ENCODE results near the gene AJAP1. TPM values are rescaled to one million over a fixed set of nuclear protein-coding genes. Genes with fewer than 3 reads are reported as not detected.

Gene AJAP1
- total and polyA plus RNA-seq, 12 donors, result 0.07 to 2.2 (median 0.44) TPM

GRCh38 chr1:4762146-4762545 is 107.7 kb downstream of the AJAP1 start:
- Histone ChIP-seq H3K36me3 (replicated peaks in 1 of 2) (no peaks in the 10 kb centered on the region), H3K27ac (no peak overlapping the region), H3K27me3 (no peaks in the 10 kb centered on the region), H3K4me1 (replicated peaks in 1 of 2) (no peaks in the 10 kb centered on the region), H3K4me3 (no peak overlapping the region), H3K9me3 (replicated peaks in 1 of 3) (no peaks in the 10 kb centered on the region)
- intact Hi-C loops (cut with DNase I), result no loop called here
- 73 to 80% (median 77%) methylated on average over 7 of the region's 7 CpGs for WGBS, 4 donors
- DNase-seq, result no peak
- no peak for TF ChIP-seq CTCF (IDR thresholded peaks at IDR 0.05)
- TF ChIP-seq POLR2A (IDR thresholded peaks at IDR 0.05), result no peak

DNA sequence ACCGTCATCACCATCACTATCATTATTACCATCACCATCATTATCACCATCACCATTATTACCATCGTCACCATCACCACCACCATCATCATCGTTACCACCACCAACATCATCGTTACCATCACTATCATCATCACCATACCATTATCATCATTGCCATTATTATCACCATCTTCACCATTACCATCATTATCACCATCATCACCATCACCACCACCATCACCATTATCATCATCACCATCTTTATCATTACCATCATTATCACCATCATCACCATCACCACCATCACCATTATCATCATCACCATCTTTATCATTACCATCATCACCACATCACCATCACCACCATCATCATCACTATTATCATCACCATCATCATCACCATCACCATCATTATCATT is 112.9 kb downstream of the AJAP1 start:
- no peak for DNase-seq
- Histone ChIP-seq H3K36me3 (replicated peaks in 1 of 2) (no peaks in the 10 kb centered on the region), H3K27me3 (no peaks in the 10 kb centered on the region), H3K4me1 (replicated peaks in 1 of 2) (no peaks in the 10 kb centered on the region), H3K27ac (no peak overlapping the region), H3K9me3 (replicated peaks in 1 of 3) (no peaks in the 10 kb centered on the region), H3K4me3 (no peak overlapping the region)
- TF ChIP-seq POLR2A (IDR thresholded peaks at IDR 0.05) (no peak), CTCF (IDR thresholded peaks at IDR 0.05) (no peak)
- WGBS, 4 donors, result 77 to 96% (median 83%) methylated on average over 4 of the region's 4 CpGs
- intact Hi-C loops (cut with DNase I), result no loop called here

- Histone ChIP-seq H3K27ac (no peak overlapping the region), H3K9me3 (replicated peaks in 1 of 3) (no peaks in the 10 kb centered on the region), H3K27me3 (no peaks in the 10 kb centered on the region), H3K36me3 (replicated peaks in 1 of 2) (no peaks in the 10 kb centered on the region), H3K4me3 (no peak overlapping the region), H3K4me1 (replicated peaks in 1 of 2) (no peaks in the 10 kb centered on the region)
- TF ChIP-seq POLR2A (IDR thresholded peaks at IDR 0.05), result no peak
- TF ChIP-seq CTCF (IDR thresholded peaks at IDR 0.05), result no peak
- DNase-seq, result no peak
- intact Hi-C loops (cut with DNase I), result no loop called here
- WGBS, 4 donors, result 77 to 90% (median 79%) methylated on average over 3 to 6 of the region's 6 CpGs
These were observed 114.1 kb downstream of the AJAP1 start for GRCh38 chr1:4768553-4768952.

DNA sequence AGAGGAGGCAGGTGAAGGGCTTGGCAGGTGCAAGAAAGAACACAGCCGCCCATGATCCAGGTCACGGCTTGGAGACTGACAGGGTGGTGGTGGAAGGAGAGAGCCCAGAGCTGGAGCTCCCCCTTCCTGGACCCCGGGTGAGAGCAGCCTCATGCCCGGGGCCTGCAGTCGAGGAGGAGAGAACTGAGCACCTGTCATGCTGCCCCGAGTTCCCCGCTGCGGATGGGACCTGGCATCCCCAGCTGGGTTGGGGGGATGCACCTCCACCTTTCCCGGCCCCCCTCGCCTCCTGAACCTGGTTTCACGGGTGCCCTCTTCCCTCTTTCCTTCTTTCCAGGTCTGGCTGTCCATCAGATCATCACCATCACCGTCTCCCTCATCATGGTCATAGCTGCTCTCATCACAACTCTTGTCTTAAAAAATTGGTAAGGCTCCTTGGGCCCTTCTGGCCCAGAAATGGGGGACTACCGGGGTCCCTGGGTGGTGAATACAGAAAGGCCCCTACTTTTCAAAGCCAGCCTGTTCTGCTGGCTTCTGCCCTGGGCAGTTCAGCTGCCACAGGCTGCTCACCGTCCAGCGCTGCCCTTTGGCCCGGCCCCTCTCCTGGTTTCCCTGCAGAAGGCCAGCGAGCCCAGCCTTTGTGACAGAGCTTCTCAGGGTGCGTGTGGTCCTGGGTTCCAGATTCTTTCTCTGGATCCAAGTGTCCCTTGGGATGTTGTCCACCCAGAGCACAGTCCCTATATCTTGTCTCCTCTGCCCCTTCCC is 115.3 kb downstream of the AJAP1 start:
- WGBS, 4 donors, result 82 to 91% (median 86%) methylated on average over 14 to 18 of the region's 18 CpGs
- no peak overlapping the region for H3K27ac ChIP-seq
- no peaks in the 10 kb centered on the region for H3K9me3 ChIP-seq (replicated peaks in 1 of 3)
- H3K4me3 ChIP-seq, result no peak overlapping the region
- intact Hi-C loops (cut with DNase I), result loop anchor here in 1 of 2 donors (10.0 kb wide), 1 partner anchor 355 kb away; no protein-coding TSS in a partner anchor
- no peaks in the 10 kb centered on the region for H3K27me3 ChIP-seq
- no peak for DNase-seq
- no peak for TF ChIP-seq CTCF (IDR thresholded peaks at IDR 0.05)
- TF ChIP-seq POLR2A (IDR thresholded peaks at IDR 0.05), result no peak
- H3K4me1 ChIP-seq (replicated peaks in 1 of 2), result no peaks in the 10 kb centered on the region
- H3K36me3 ChIP-seq (replicated peaks in 1 of 2), result no peaks in the 10 kb centered on the region
